CD4-positive, alpha-beta memory T cell (primary cell): ENCODE results near the gene ADGRG6. TPM values are rescaled to one million over a fixed set of nuclear protein-coding genes. Genes with fewer than 3 reads are reported as not detected.

Source experiments
- CTCF ChIA-PET: fragments of 350-600 bp; sonication (Branson Sonifier 250); formaldehyde crosslinking; loops from one replicate; lab custom pipeline; 2021; ENCODE audit warnings: inconsistent platforms; ENCODE audit not compliant: partially characterized antibody; lab: Charles Lee
- POLR2A ChIA-PET: fragments of 350-600 bp; sonication (Branson Sonifier 250); formaldehyde crosslinking; loops from one replicate; lab custom pipeline; 2021; ENCODE audit not compliant: partially characterized antibody; lab: Charles Lee
- DNase-seq, 5 donors: peaks; one replicate each; pipeline versions ENCODE4 v3.0.0 to v3.0.0-alpha.2; 2020 to 2022; ENCODE audit warnings: mixed read lengths in 1 of 5
- H3K27ac ChIP-seq: one replicate; pipeline ENCODE4 v1.7.0; 2013; ENCODE audit warnings: low read depth, low read length
- H3K27me3 ChIP-seq: 2 replicates; pipeline ENCODE4 v1.7.0; 2013; ENCODE audit warnings: mild to moderate bottlenecking, low read length, moderate library complexity; ENCODE audit not compliant: insufficient read depth
- H3K36me3 ChIP-seq: 2 replicates; pipeline ENCODE4 v1.7.0; 2013; ENCODE audit warnings: mild to moderate bottlenecking, low read length, moderate library complexity; ENCODE audit not compliant: insufficient read depth
- H3K4me1 ChIP-seq: 2 replicates; pipeline ENCODE4 v1.7.0; 2013; ENCODE audit warnings: mild to moderate bottlenecking, low read length, moderate library complexity; ENCODE audit not compliant: insufficient read depth
- H3K4me3 ChIP-seq, 2 donors: one replicate each; pipeline ENCODE4 v1.7.0; 2013; ENCODE audit warnings: low read length in 2 of 2, mild to moderate bottlenecking in 1 of 2
- H3K9me3 ChIP-seq, 2 donors: one replicate each; pipeline ENCODE4 v1.7.0; 2013; ENCODE audit warnings: low read length in 2 of 2, control low read depth in 1 of 2; ENCODE audit not compliant: control insufficient read depth in 1 of 2
- H3K27ac Mint-ChIP-seq, 7 donors: one replicate each; pipeline ENCODE4 v1.8.0; 2020 to 2021; ENCODE audit warnings: mixed read lengths in 7 of 7, mild to moderate bottlenecking in 6 of 7, inconsistent platforms in 3 of 7, moderate library complexity in 3 of 7
- H3K27me3 Mint-ChIP-seq, 2 donors: one replicate each; pipeline ENCODE4 v1.8.0; 2020 to 2021; ENCODE audit warnings: mixed read lengths in 2 of 2
- H3K36me3 Mint-ChIP-seq, 2 donors: one replicate each; pipeline ENCODE4 v1.8.0; 2020 to 2021; ENCODE audit warnings: mixed read lengths in 2 of 2, inconsistent platforms in 1 of 2, mild to moderate bottlenecking in 1 of 2
- H3K4me1 Mint-ChIP-seq, 4 donors: one replicate each; pipeline ENCODE4 v1.8.0; 2020 to 2021; ENCODE audit warnings: mixed read lengths in 4 of 4, mild to moderate bottlenecking in 1 of 4
- H3K4me3 Mint-ChIP-seq, 8 donors: one replicate each; pipeline ENCODE4 v1.8.0; 2020 to 2021; ENCODE audit warnings: mixed read lengths in 8 of 8, mild to moderate bottlenecking in 7 of 8, moderate library complexity in 6 of 8, inconsistent platforms in 3 of 8
- H3K9me3 Mint-ChIP-seq, 8 donors: one replicate each; pipeline ENCODE4 v1.8.0; 2020 to 2021; ENCODE audit warnings: mixed read lengths in 8 of 8, mild to moderate bottlenecking in 5 of 8, inconsistent platforms in 3 of 8, moderate library complexity in 1 of 8
- intact Hi-C: fragments of 100-400 bp; cut with micrococcal nuclease; formaldehyde crosslinking; loops from one replicate; pipeline ENCODE4 v1.15.1; 2023
- polyA plus RNA-seq, 2 donors: library from polyadenylated mRNA; unstranded; fragments of 300-500 nt; fragmentation: Illumina TruSeq; gene quantifications; one replicate each; pipeline ENCODE4 v1.2.3, GENCODE V29; 2021
- total RNA-seq, 2 experiments: library from RNA; stranded (reverse); gene quantifications; one replicate each; pipeline ENCODE4 v1.2.3, GENCODE V29; 2021

Gene ADGRG6
- total and polyA plus RNA-seq, 4 experiments from 2014 or later, result 0.22 to 0.47 TPM; not detected in 2

- Mint-ChIP-seq H3K36me3 (no peaks in the 10 kb centered on the region), H3K4me3 (no peak overlapping the region), H3K4me1 (no peaks in the 10 kb centered on the region), H3K27ac (no peak overlapping the region), H3K27me3 (peaks cover 4 to 10% of the 10 kb centered on the region in 2 donors), H3K9me3 (no peaks in the 10 kb centered on the region)
- intact Hi-C loops, result no loop called here
- no peaks in the 10 kb centered on the region for H3K4me1 ChIP-seq
- ChIA-PET POLR2A (no interaction called here), CTCF (no interaction called here)
- no peak overlapping the region for H3K27ac ChIP-seq
- no peaks in the 10 kb centered on the region for H3K27me3 ChIP-seq
- H3K4me3 ChIP-seq, result no peak overlapping the region
- H3K9me3 ChIP-seq, result no peaks in the 10 kb centered on the region
- H3K36me3 ChIP-seq, result no peaks in the 10 kb centered on the region
- no peak for DNase-seq
These were observed 19.6 kb downstream of the ADGRG6 start for GRCh38 chr6:142321451-142321850.

- Mint-ChIP-seq H3K4me1 (no peaks in the 10 kb centered on the region), H3K36me3 (no peaks in the 10 kb centered on the region), H3K9me3 (no peaks in the 10 kb centered on the region), H3K27me3 (peaks cover 8 to 10% of the 10 kb centered on the region in 2 donors), H3K4me3 (no peak overlapping the region), H3K27ac (no peak overlapping the region)
- Histone ChIP-seq H3K4me1 (no peaks in the 10 kb centered on the region), H3K27me3 (no peaks in the 10 kb centered on the region), H3K27ac (no peak overlapping the region), H3K4me3 (no peak overlapping the region), H3K9me3 (no peaks in the 10 kb centered on the region), H3K36me3 (no peaks in the 10 kb centered on the region)
- DNase-seq, result no peak
- ChIA-PET CTCF (no interaction called here), POLR2A (no interaction called here)
- intact Hi-C loops, result no loop called here
These were observed 20.3 kb downstream of the ADGRG6 start for GRCh38 chr6:142322066-142322465.

GRCh38 chr6:142322504-142323198, 20.8 kb downstream of the ADGRG6 start:
- no peak overlapping the region for H3K27ac Mint-ChIP-seq
- H3K4me1 ChIP-seq, result no peaks in the 10 kb centered on the region

GRCh38 chr6:142323377-142323776, 21.6 kb downstream of the ADGRG6 start:
- no peak overlapping the region for H3K4me3 ChIP-seq
- no peak overlapping the region for H3K27ac ChIP-seq
- Mint-ChIP-seq H3K27ac (no peak overlapping the region), H3K4me3 (no peak overlapping the region), H3K4me1 (no peaks in the 10 kb centered on the region), H3K36me3 (no peaks in the 10 kb centered on the region), H3K27me3 (peaks cover 8 to 9% of the 10 kb centered on the region in 2 donors), H3K9me3 (no peaks in the 10 kb centered on the region)
- no peak for DNase-seq
- no peaks in the 10 kb centered on the region for H3K27me3 ChIP-seq
- H3K36me3 ChIP-seq, result no peaks in the 10 kb centered on the region
- no peaks in the 10 kb centered on the region for H3K4me1 ChIP-seq
- ChIA-PET POLR2A (no interaction called here), CTCF (no interaction called here)
- H3K9me3 ChIP-seq, result no peaks in the 10 kb centered on the region
- intact Hi-C loops, result no loop called here

More at GRCh38 chr6:142322504-142323198, 20.8 kb downstream of the ADGRG6 start:
- ChIA-PET CTCF (no interaction called here), POLR2A (no interaction called here)
- no peaks in the 10 kb centered on the region for H3K36me3 ChIP-seq
- no peaks in the 10 kb centered on the region for H3K36me3 Mint-ChIP-seq
- H3K27me3 Mint-ChIP-seq, result peaks cover 8 to 10% of the 10 kb centered on the region in 2 donors
- H3K4me3 ChIP-seq, result no peak overlapping the region
- H3K27me3 ChIP-seq, result no peaks in the 10 kb centered on the region
- intact Hi-C loops, result no loop called here
- no peaks in the 10 kb centered on the region for H3K4me1 Mint-ChIP-seq
- no peak for DNase-seq
- H3K9me3 Mint-ChIP-seq, result no peaks in the 10 kb centered on the region
- no peaks in the 10 kb centered on the region for H3K9me3 ChIP-seq
- no peak overlapping the region for H3K27ac ChIP-seq
- no peak overlapping the region for H3K4me3 Mint-ChIP-seq

GRCh38 chr6:142324111-142324510, 22.3 kb downstream of the ADGRG6 start:
- H3K36me3 ChIP-seq, result no peaks in the 10 kb centered on the region
- ChIA-PET POLR2A (no interaction called here), CTCF (no interaction called here)
- intact Hi-C loops, result no loop called here
- H3K4me1 ChIP-seq, result no peaks in the 10 kb centered on the region
- H3K27ac Mint-ChIP-seq, result no peak overlapping the region
- H3K4me3 Mint-ChIP-seq, result no peak overlapping the region
- H3K9me3 Mint-ChIP-seq, result no peaks in the 10 kb centered on the region
- no peak overlapping the region for H3K4me3 ChIP-seq
- H3K27me3 Mint-ChIP-seq, result peaks cover 5 to 6% of the 10 kb centered on the region in 2 donors
- DNase-seq, result no peak
- H3K27me3 ChIP-seq, result no peaks in the 10 kb centered on the region
- no peaks in the 10 kb centered on the region for H3K4me1 Mint-ChIP-seq
- no peaks in the 10 kb centered on the region for H3K36me3 Mint-ChIP-seq
- no peaks in the 10 kb centered on the region for H3K9me3 ChIP-seq
- no peak overlapping the region for H3K27ac ChIP-seq

GRCh38 chr6:142325111-142325510, 23.3 kb downstream of the ADGRG6 start:
- H3K27ac ChIP-seq, result no peak overlapping the region
- ChIA-PET CTCF (no interaction called here), POLR2A (no interaction called here)
- H3K4me3 Mint-ChIP-seq, result no peak overlapping the region
- no peaks in the 10 kb centered on the region for H3K9me3 ChIP-seq
- no peaks in the 10 kb centered on the region for H3K27me3 ChIP-seq
- H3K4me3 ChIP-seq, result no peak overlapping the region
- H3K4me1 ChIP-seq, result no peaks in the 10 kb centered on the region
- no peaks in the 10 kb centered on the region for H3K9me3 Mint-ChIP-seq
- H3K27ac Mint-ChIP-seq, result no peak overlapping the region
- DNase-seq, result no peak
- no peaks in the 10 kb centered on the region for H3K4me1 Mint-ChIP-seq
- H3K36me3 ChIP-seq, result no peaks in the 10 kb centered on the region
- H3K36me3 Mint-ChIP-seq, result no peaks in the 10 kb centered on the region
- H3K27me3 Mint-ChIP-seq, result peaks cover 5 to 6% of the 10 kb centered on the region in 2 donors
- intact Hi-C loops, result no loop called here

GRCh38 chr6:142326540-142326939, 24.7 kb downstream of the ADGRG6 start:
- no peak overlapping the region for H3K4me3 Mint-ChIP-seq
- no peak overlapping the region for H3K27ac Mint-ChIP-seq
- no peaks in the 10 kb centered on the region for H3K9me3 Mint-ChIP-seq
- H3K36me3 Mint-ChIP-seq, result no peaks in the 10 kb centered on the region
- POLR2A ChIA-PET, result no interaction called here
- peaks cover 0 to 6% (median 3%) of the 10 kb centered on the region in 4 donors for H3K4me1 Mint-ChIP-seq
- CTCF ChIA-PET, result no interaction called here
- Histone ChIP-seq H3K36me3 (no peaks in the 10 kb centered on the region), H3K4me1 (no peaks in the 10 kb centered on the region), H3K27me3 (no peaks in the 10 kb centered on the region), H3K4me3 (no peak overlapping the region), H3K9me3 (no peaks in the 10 kb centered on the region), H3K27ac (no peak overlapping the region)
- DNase-seq, result no peak
- H3K27me3 Mint-ChIP-seq, result peaks cover 5 to 6% of the 10 kb centered on the region in 2 donors
- intact Hi-C loops, result no loop called here
